Measurements from ENCODE around the gene TXNDC5.

DNA sequence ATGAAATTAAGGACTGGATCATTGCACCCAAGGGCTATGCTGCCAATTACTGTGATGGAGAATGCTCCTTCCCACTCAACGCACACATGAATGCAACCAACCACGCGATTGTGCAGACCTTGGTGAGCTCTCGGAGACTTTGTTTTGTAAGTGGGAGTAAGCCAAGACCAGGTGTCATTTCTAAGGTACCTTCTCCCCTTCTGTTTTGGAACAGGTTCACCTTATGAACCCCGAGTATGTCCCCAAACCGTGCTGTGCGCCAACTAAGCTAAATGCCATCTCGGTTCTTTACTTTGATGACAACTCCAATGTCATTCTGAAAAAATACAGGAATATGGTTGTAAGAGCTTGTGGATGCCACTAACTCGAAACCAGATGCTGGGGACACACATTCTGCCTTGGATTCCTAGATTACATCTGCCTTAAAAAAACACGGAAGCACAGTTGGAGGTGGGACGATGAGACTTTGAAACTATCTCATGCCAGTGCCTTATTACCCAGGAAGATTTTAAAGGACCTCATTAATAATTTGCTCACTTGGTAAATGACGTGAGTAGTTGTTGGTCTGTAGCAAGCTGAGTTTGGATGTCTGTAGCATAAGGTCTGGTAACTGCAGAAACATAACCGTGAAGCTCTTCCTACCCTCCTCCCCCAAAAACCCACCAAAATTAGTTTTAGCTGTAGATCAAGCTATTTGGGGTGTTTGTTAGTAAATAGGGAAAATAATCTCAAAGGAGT is 30.4 kb downstream of the TXNDC5 start:
- TF ChIP-seq, protein P1, sequence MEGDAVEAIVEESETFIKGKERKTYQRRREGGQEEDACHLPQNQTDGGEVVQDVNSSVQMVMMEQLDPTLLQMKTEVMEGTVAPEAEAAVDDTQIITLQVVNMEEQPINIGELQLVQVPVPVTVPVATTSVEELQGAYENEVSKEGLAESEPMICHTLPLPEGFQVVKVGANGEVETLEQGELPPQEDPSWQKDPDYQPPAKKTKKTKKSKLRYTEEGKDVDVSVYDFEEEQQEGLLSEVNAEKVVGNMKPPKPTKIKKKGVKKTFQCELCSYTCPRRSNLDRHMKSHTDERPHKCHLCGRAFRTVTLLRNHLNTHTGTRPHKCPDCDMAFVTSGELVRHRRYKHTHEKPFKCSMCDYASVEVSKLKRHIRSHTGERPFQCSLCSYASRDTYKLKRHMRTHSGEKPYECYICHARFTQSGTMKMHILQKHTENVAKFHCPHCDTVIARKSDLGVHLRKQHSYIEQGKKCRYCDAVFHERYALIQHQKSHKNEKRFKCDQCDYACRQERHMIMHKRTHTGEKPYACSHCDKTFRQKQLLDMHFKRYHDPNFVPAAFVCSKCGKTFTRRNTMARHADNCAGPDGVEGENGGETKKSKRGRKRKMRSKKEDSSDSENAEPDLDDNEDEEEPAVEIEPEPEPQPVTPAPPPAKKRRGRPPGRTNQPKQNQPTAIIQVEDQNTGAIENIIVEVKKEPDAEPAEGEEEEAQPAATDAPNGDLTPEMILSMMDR (IDR thresholded peaks at IDR 0.05): no peak
- TF ChIP-seq POLR2A (IDR thresholded peaks at IDR 0.05): no peak

Measured in esophagus squamous epithelium (tissue), 4 donors.